Uterus (tissue), 2 donors: Measurements from ENCODE around the gene PCBP1.

Experiments
- POLR2A ChIP-seq, 2 donors: fragments of 450-650 bp; IDR thresholded peaks; one replicate each; pipeline ENCODE4 v1.6.1; 2016; ENCODE audit warnings: antibody characterized with exemption in 2 of 2, mild to moderate bottlenecking in 1 of 2, moderate library complexity in 1 of 2
- TF ChIP-seq, protein P1 (sequence below), 4 experiments: fragments of 200-600 bp in 2 of 4; fragments of 450-650 bp in 2 of 4; sonication (generic) in 2 of 4; IDR thresholded peaks; one replicate each; pipeline ENCODE4 v1.5.1; 2016 to 2019; ENCODE audit warnings: antibody characterized with exemption in 4 of 4, mild to moderate bottlenecking in 2 of 4, moderate library complexity in 1 of 4

DNA sequence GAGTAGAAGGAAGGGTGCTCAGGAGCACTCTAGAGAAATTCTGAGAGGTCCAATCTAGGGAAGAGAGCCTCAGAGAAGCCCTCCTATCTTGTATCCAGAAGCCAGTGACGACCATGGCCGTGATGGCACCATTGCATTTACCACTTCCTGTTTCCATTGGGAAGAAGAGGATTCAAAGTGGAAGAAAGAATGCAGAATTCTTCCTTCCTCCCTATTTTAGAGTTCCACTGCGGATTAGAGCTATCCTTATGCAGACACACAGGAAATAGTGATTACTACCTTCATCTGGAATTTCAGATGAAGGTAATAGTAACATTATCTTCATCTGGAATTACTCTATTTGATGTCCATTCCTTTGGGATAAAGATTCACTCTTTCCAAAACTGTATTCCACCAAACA is 45.6 kb upstream of the PCBP1 start:
- TF ChIP-seq, protein P1, sequence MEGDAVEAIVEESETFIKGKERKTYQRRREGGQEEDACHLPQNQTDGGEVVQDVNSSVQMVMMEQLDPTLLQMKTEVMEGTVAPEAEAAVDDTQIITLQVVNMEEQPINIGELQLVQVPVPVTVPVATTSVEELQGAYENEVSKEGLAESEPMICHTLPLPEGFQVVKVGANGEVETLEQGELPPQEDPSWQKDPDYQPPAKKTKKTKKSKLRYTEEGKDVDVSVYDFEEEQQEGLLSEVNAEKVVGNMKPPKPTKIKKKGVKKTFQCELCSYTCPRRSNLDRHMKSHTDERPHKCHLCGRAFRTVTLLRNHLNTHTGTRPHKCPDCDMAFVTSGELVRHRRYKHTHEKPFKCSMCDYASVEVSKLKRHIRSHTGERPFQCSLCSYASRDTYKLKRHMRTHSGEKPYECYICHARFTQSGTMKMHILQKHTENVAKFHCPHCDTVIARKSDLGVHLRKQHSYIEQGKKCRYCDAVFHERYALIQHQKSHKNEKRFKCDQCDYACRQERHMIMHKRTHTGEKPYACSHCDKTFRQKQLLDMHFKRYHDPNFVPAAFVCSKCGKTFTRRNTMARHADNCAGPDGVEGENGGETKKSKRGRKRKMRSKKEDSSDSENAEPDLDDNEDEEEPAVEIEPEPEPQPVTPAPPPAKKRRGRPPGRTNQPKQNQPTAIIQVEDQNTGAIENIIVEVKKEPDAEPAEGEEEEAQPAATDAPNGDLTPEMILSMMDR (IDR thresholded peaks at IDR 0.05): no peak
- no peak for TF ChIP-seq POLR2A (IDR thresholded peaks at IDR 0.05)
